Parathyroid adenoma (tissue), 2 donors: ENCODE results near the gene FNDC5.

ENCODE experiments used
- H2AFZ ChIP-seq: fragments of 300-600 bp; sonication (generic); one replicate; pipeline ENCODE4 v1.7.0; 2017; ENCODE audit warnings: antibody characterized with exemption, mild to moderate bottlenecking
- H3K27ac ChIP-seq: fragments of 300-600 bp; sonication (generic); one replicate; pipeline ENCODE4 v1.7.0; 2017
- H3K27me3 ChIP-seq: fragments of 300-600 bp; sonication (generic); one replicate; pipeline ENCODE4 v1.7.0; 2017; ENCODE audit warnings: low read length; ENCODE audit not compliant: control insufficient read depth, insufficient read depth
- H3K36me3 ChIP-seq: fragments of 300-600 bp; sonication (generic); one replicate; pipeline ENCODE4 v1.7.0; 2017; ENCODE audit warnings: low read length; ENCODE audit not compliant: control insufficient read depth, insufficient read depth
- H3K4me1 ChIP-seq: fragments of 300-600 bp; sonication (generic); one replicate; pipeline ENCODE4 v1.7.0; 2017; ENCODE audit warnings: control low read depth
- H3K4me2 ChIP-seq: fragments of 300-600 bp; sonication (generic); one replicate; pipeline ENCODE4 v1.7.0; 2017; ENCODE audit warnings: low read length
- H3K4me3 ChIP-seq: fragments of 300-600 bp; sonication (generic); one replicate; pipeline ENCODE4 v1.7.0; 2017; ENCODE audit warnings: low read depth, low read length
- H3K79me2 ChIP-seq: fragments of 300-600 bp; sonication (generic); one replicate; pipeline ENCODE4 v1.7.0; 2017; ENCODE audit warnings: control low read depth
- H3K9ac ChIP-seq: fragments of 300-600 bp; sonication (generic); one replicate; pipeline ENCODE4 v1.7.0; 2017; ENCODE audit warnings: mild to moderate bottlenecking
- H3K9me3 ChIP-seq: fragments of 300-600 bp; sonication (generic); one replicate; pipeline ENCODE4 v1.7.0; 2017; ENCODE audit warnings: low read length; ENCODE audit not compliant: control insufficient read depth
- TF ChIP-seq, protein P1 (sequence below): fragments of 300-600 bp; sonication (generic); IDR thresholded peaks from one replicate; pipeline ENCODE4 v1.7.0; 2017; ENCODE audit warnings: antibody characterized with exemption, mild to moderate bottlenecking
- donor health status: primary hyperparathyroidism.

Gene FNDC5

DNA sequence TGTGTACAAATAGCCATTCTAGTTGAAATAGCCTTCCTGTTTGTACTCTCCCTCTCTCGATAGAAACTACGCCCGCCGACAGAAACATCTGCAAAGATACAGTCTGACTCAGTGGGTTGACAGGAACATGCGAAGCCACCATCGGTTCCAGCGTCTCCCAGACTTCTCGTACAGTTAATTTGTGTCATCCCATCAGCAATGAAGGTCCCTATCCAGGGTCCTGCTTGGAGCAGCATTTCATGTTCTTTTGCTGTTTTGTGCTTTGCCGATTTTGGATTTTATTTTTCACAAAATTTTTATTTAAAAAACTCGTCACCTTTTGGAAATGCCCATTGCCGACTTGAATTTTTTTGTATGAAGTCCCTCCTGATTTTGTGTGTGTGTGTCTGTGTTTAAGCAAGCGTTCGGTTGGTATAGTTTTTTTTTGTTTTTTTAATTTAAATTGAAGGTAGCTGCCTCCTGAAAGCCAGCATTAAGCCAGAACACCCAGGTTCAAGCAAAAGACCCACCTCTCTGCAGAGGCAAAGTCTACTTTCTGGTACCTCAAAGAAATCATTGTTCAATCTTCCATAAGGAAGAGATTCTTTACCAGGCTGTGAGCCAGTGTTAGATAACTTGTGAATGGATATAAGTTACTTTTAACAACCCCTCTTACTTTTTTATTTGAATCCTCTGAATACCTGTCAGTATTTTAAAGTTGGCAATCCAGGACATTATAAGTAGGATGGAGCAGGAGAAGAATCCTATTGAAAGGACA lies 14.7 kb downstream of the FNDC5 start:
- no peak overlapping the region for H2AFZ ChIP-seq
- H3K27me3 ChIP-seq, result no peaks in the 10 kb centered on the region
- H3K9me3 ChIP-seq, result no peaks in the 10 kb centered on the region
- H3K4me2 ChIP-seq, result no peak overlapping the region
- no peak overlapping the region for H3K27ac ChIP-seq
- no peaks in the 10 kb centered on the region for H3K79me2 ChIP-seq
- H3K4me3 ChIP-seq, result no peak overlapping the region
- H3K4me1 ChIP-seq, result no peaks in the 10 kb centered on the region
- no peak overlapping the region for H3K9ac ChIP-seq
- TF ChIP-seq, protein P1, sequence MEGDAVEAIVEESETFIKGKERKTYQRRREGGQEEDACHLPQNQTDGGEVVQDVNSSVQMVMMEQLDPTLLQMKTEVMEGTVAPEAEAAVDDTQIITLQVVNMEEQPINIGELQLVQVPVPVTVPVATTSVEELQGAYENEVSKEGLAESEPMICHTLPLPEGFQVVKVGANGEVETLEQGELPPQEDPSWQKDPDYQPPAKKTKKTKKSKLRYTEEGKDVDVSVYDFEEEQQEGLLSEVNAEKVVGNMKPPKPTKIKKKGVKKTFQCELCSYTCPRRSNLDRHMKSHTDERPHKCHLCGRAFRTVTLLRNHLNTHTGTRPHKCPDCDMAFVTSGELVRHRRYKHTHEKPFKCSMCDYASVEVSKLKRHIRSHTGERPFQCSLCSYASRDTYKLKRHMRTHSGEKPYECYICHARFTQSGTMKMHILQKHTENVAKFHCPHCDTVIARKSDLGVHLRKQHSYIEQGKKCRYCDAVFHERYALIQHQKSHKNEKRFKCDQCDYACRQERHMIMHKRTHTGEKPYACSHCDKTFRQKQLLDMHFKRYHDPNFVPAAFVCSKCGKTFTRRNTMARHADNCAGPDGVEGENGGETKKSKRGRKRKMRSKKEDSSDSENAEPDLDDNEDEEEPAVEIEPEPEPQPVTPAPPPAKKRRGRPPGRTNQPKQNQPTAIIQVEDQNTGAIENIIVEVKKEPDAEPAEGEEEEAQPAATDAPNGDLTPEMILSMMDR, result no peak
- H3K36me3 ChIP-seq, result no peaks in the 10 kb centered on the region

DNA sequence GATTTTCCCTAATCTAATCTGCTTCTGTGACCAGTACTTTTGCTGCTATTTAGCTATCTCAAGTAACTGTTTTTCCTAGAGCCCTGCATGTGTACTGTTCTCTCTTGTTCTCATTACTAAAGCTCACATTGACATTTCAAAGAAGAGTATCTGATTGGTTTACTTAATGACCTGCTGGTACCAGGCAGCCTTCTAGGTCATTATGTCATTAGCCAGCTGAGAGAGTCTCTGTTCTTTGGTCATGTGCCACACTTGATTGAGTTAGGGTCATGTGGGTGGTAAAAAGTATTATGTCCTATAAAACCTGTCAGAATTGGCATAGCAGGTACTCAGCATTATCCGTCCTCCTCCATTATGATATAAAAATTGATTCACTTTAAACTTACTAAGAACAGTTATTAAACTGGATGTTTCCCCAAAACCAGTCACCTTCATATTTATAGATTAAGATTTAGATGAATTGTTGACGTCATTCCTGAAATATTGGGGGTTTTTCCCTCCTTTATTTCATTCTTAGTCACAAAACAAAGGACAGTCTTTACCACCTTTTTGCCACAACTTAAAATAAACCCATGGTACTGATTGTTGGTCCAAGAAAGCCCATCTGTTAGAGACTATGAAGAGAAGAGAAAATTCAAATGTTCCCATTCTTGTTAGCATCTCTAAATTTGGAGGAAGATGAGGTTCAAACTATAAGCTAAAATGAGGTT lies 22.2 kb downstream of the FNDC5 start:
- Histone ChIP-seq H3K9ac (no peak overlapping the region), H3K79me2 (no peaks in the 10 kb centered on the region), H3K27ac (no peak overlapping the region), H3K4me1 (no peaks in the 10 kb centered on the region), H3K4me2 (no peak overlapping the region), H2AFZ (no peak overlapping the region), H3K9me3 (no peaks in the 10 kb centered on the region), H3K4me3 (no peak overlapping the region), H3K36me3 (no peaks in the 10 kb centered on the region), H3K27me3 (no peaks in the 10 kb centered on the region)
- TF ChIP-seq, protein P1, result no peak

DNA sequence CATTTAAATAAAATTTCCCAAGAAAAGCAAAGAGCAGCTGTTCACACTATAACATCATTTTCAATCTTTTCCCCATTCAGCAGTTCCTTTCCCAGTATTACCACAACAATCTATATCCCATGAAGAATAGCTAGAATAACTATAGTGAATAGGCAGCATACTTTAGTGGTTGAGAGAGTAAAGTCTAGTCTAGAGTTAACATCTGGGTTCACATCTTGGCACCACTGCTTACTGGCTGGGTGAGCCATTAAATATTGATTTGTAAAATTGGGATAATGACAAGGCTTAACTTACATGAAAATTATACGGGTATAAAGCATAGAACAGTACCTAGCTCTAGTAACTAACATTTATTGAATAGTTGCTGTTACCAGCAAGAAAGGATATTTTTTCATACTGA lies 38.8 kb downstream of the FNDC5 start:
- TF ChIP-seq, protein P1, result no peak
- H3K36me3 ChIP-seq, result no peaks in the 10 kb centered on the region
- no peak overlapping the region for H3K27ac ChIP-seq

DNA sequence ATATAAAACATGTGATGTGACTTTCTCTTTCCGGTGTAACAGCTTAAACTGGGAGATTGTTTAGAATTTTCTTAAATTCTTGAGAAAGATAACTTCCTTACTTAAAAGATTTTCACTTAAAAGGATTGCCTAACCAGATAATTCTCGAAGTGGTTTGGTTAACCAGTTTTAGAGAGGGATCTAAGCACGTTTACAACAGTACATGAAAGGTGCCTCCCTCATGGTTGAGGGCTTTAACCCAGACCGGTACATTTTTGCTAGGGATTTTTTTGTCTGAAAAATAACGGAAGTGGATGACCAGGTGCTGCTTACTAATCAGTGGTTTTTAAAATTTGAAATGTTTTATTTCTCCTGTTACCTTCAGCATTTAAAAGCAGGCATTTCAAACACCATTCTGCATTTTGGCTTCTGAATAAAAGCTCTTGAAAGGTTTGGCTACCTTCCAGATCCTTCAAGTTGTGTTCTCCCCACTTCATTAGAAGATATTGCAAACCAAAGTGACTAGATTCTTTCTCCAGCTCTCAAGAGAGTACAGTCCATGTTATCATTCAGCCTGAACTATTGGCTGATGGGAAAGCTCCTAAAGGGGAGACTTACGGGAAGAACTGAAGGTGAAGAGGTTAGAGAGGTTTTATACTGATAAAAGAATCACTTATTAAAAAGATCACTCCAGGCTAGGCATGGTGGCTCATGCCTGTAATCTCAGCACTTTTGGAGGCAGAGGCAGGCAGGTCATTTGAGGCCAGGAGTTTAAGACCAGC lies 40.4 kb downstream of the FNDC5 start:
- no peaks in the 10 kb centered on the region for H3K36me3 ChIP-seq
- TF ChIP-seq, protein P1, result no peak
- no peaks in the 10 kb centered on the region for H3K79me2 ChIP-seq

More for the DNA sequence above, 38.8 kb downstream of the FNDC5 start:
- Histone ChIP-seq H3K27me3 (no peaks in the 10 kb centered on the region), H3K9ac (no peak overlapping the region), H3K9me3 (no peaks in the 10 kb centered on the region), H3K4me2 (no peak overlapping the region), H3K79me2 (no peaks in the 10 kb centered on the region), H3K4me3 (no peak overlapping the region), H2AFZ (no peak overlapping the region), H3K4me1 (no peaks in the 10 kb centered on the region)

More for the DNA sequence above, 40.4 kb downstream of the FNDC5 start:
- H3K4me3 ChIP-seq, result no peak overlapping the region
- H3K4me2 ChIP-seq, result no peak overlapping the region
- no peaks in the 10 kb centered on the region for H3K9me3 ChIP-seq
- no peak overlapping the region for H3K27ac ChIP-seq
- H3K27me3 ChIP-seq, result no peaks in the 10 kb centered on the region
- H3K9ac ChIP-seq, result no peak overlapping the region
- no peak overlapping the region for H2AFZ ChIP-seq
- H3K4me1 ChIP-seq, result no peaks in the 10 kb centered on the region
